Kidney (tissue), 14 donors: Measurements from ENCODE around the gene BCAS3. TPM values are rescaled to one million over a fixed set of nuclear protein-coding genes. Genes with fewer than 3 reads are reported as not detected.

Experiments used
- DNase-seq, 5 donors: peaks; one replicate each; pipeline ENCODE4 v3.0.0-alpha.2; 2013 to 2020
- FAIRE-seq: peaks from 2 replicates; lab custom pipeline; 2012; peaks lifted over from hg19 to GRCh38; lab: Jason Lieb, UNC
- H3K27ac ChIP-seq, 2 donors: one replicate each; pipeline ENCODE4 v1.7.0; 2013; ENCODE audit warnings: low read depth in 2 of 2, low read length in 2 of 2, inconsistent platforms in 1 of 2
- H3K27me3 ChIP-seq: one replicate; pipeline ENCODE4 v1.7.1; 2013; ENCODE audit warnings: low read length, inconsistent platforms; ENCODE audit not compliant: control insufficient read depth, insufficient read depth
- H3K36me3 ChIP-seq, 3 donors: one replicate each; pipeline versions ENCODE4 v1.7.0 to v1.7.1; 2013; ENCODE audit warnings: low read length in 3 of 3, control low read depth in 1 of 3, inconsistent platforms in 1 of 3; ENCODE audit not compliant: insufficient read depth in 3 of 3, control insufficient read depth in 2 of 3
- H3K4me1 ChIP-seq, 3 donors: one replicate each; pipeline versions ENCODE4 v1.7.0 to v1.7.1; 2013; ENCODE audit warnings: low read length in 3 of 3, inconsistent platforms in 1 of 3, low read depth in 1 of 3; ENCODE audit not compliant: control insufficient read depth in 2 of 3, insufficient read depth in 2 of 3
- H3K4me3 ChIP-seq, 3 donors: one replicate each; pipeline versions ENCODE4 v1.7.0 to v1.8.1; 2013; ENCODE audit warnings: low read length in 3 of 3, control low read depth in 1 of 3, inconsistent platforms in 1 of 3
- H3K9ac ChIP-seq, 3 donors: one replicate each; pipeline versions ENCODE4 v1.7.0 to v1.7.1; 2013; ENCODE audit warnings: low read length in 3 of 3, control low read depth in 1 of 3, inconsistent platforms in 1 of 3
- H3K9me3 ChIP-seq, 3 donors: one replicate each; pipeline versions ENCODE4 v1.7.0 to v1.7.1; 2013; ENCODE audit warnings: low read length in 3 of 3, control low read depth in 1 of 3, inconsistent platforms in 1 of 3; ENCODE audit not compliant: control insufficient read depth in 2 of 3, insufficient read depth in 1 of 3
- intact Hi-C: fragments of 100-400 bp; cut with DNase I; formaldehyde crosslinking; loops from one replicate; pipeline ENCODE4 v1.11.1; 2022
- polyA plus RNA-seq: library from polyadenylated mRNA; stranded (reverse); fragments of 350-450 nt; fragmentation: Illumina TruSeq; extraction: RNeasy Lipid Tissue Mini Kit (QIAGEN cat#74804); gene quantifications from one replicate; pipeline ENCODE4 v1.2.3, GENCODE V29; 2014; ENCODE audit warnings: low read depth, low replicate concordance; ENCODE audit not compliant: insufficient read depth
- total RNA-seq: library from RNA; stranded (reverse); fragmentation: NEBNext Ultra II Directional; extraction: Animal tissue kit (Norgen Biotek cat#: 25700); gene quantifications from one replicate; pipeline ENCODE4 v1.2.1, GENCODE V29; 2021
- TF ChIP-seq, protein P1 (sequence below): IDR thresholded peaks from 3 replicates; pipeline ENCODE4 v1.5.1; 2012; ENCODE audit warnings: mild to moderate bottlenecking, moderate library complexity, borderline replicate concordance; ENCODE audit not compliant: insufficient read depth; ENCODE audit errors: extremely low read depth
- donor health status: control.
- donor health status: control.
- donor health status: control.
- donor health status: control.
- donor health status: control.
- donor health status: DM: yes; HTN: yes; CAD: no.
- donor health status: Normal renal cell carcinoma (clear cell type).

BCAS3 gene
- total and polyA plus RNA-seq, 2 donors from 2014 or later = 18.3 to 44.1 TPM

DNA sequence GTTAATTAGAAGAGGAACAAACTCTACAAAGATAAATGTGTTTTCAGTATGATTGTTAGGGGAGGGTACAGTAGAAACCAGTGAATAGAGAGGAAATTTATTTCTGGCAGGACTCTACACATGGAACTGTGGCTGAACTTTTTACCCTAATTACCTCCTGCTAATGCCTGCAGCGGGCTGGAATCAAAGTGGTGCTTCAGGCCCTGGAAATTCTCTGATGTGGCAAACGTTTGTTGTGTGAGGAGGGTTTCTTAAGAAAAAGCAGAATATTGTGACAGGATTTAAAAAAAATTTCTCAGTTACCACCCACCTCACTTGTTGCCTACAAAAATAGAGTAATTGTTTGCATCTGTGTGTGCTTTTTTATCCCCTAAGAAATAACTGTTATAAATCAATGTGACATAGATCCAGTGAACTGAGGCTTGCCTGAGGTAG, 154.5 kb downstream of the BCAS3 start:
- Histone ChIP-seq H3K27me3 (no peaks in the 10 kb centered on the region), H3K4me3 (no peak overlapping the region), H3K9ac (no peak overlapping the region), H3K27ac (no peak overlapping the region), H3K4me1 (no peaks in the 10 kb centered on the region), H3K36me3 (no peaks in the 10 kb centered on the region), H3K9me3 (no peaks in the 10 kb centered on the region)
- intact Hi-C loops = no loop called here
- DNase-seq (peak in 3 of 5 donors; percentile 13 to 63 (median 51)), FAIRE-seq (no peak)
- TF ChIP-seq, protein P1, sequence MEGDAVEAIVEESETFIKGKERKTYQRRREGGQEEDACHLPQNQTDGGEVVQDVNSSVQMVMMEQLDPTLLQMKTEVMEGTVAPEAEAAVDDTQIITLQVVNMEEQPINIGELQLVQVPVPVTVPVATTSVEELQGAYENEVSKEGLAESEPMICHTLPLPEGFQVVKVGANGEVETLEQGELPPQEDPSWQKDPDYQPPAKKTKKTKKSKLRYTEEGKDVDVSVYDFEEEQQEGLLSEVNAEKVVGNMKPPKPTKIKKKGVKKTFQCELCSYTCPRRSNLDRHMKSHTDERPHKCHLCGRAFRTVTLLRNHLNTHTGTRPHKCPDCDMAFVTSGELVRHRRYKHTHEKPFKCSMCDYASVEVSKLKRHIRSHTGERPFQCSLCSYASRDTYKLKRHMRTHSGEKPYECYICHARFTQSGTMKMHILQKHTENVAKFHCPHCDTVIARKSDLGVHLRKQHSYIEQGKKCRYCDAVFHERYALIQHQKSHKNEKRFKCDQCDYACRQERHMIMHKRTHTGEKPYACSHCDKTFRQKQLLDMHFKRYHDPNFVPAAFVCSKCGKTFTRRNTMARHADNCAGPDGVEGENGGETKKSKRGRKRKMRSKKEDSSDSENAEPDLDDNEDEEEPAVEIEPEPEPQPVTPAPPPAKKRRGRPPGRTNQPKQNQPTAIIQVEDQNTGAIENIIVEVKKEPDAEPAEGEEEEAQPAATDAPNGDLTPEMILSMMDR = no peak

DNA sequence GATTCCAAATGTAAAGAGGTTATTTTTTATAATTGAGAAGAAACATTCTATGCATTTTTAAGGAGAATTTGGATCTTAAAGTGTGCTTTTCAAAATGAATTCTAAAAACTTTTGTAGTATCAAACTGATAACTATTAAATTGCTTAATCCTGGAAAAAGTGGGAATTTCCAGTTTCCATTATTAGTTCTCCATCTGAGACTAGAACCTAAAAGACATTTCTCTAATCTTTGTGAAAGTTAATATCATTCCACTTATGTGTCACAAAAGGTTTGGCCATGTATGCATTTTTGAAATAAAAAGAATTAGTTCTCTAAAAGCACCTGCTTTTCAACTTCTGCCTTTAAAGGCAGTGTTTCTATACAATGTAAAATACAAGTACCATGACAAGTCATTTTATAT, 155.0 kb downstream of the BCAS3 start:
- FAIRE-seq (no peak), DNase-seq (no peak)
- Histone ChIP-seq H3K9ac (no peak overlapping the region), H3K27me3 (no peaks in the 10 kb centered on the region), H3K4me3 (no peak overlapping the region), H3K27ac (no peak overlapping the region), H3K4me1 (no peaks in the 10 kb centered on the region), H3K36me3 (no peaks in the 10 kb centered on the region), H3K9me3 (no peaks in the 10 kb centered on the region)
- TF ChIP-seq, protein P1 = no peak
- intact Hi-C loops = no loop called here

DNA sequence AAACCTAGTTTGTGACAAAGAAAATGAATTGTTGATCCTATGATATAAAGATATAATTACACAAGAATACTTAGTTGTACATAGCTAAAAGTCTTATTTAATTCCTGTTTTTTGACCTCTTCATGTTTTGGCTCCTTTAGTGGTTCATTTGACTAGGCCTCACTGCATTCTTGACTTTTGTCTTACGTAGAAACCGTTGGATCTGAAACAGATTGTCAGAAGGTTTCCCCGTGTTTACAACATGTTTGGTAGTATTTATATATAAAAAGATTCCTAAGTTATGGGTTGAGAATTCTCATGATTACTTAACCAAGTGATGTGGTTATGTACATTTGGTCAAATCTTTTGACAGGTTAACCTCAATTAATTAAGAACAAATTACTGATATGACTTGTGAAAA, 162.8 kb downstream of the BCAS3 start:
- H3K9me3 ChIP-seq = no peaks in the 10 kb centered on the region
- no peak overlapping the region for H3K9ac ChIP-seq
- intact Hi-C loops = no loop called here
- H3K36me3 ChIP-seq = no peaks in the 10 kb centered on the region
- DNase-seq = no peak
- no peak overlapping the region for H3K4me3 ChIP-seq
- H3K27ac ChIP-seq = no peak overlapping the region
- H3K27me3 ChIP-seq = no peaks in the 10 kb centered on the region
- FAIRE-seq = peak; percentile 42
- H3K4me1 ChIP-seq = no peaks in the 10 kb centered on the region
- TF ChIP-seq, protein P1 = no peak

DNA sequence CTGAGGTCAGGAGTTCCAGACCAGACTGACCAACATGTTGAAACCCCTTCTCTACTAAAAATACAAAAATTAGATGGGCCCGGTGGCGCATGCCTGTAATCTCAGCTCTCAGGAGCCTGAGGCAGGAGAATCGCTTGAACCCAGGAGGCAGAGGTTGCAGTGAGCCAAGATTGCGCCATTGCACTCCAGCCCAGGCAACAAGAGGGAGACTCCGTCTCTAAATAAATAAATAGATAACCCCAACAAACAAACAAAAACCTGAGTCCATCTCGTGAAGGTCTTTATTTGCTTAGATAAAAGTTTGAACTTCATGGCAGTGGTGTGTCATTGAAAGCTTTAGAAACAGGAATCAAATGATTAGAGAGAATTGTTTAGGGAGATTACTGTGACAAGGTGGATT, 167.4 kb downstream of the BCAS3 start:
- Histone ChIP-seq H3K9me3 (no peaks in the 10 kb centered on the region), H3K27me3 (no peaks in the 10 kb centered on the region), H3K4me3 (no peak overlapping the region), H3K27ac (no peak overlapping the region), H3K9ac (no peak overlapping the region), H3K36me3 (no peaks in the 10 kb centered on the region), H3K4me1 (no peaks in the 10 kb centered on the region)
- FAIRE-seq (no peak), DNase-seq (no peak)
- TF ChIP-seq, protein P1 = no peak
- intact Hi-C loops = no loop called here
